H1 (cell line): Measurements from ENCODE around the gene CIC. TPM values are rescaled to one million over a fixed set of nuclear protein-coding genes. Genes with fewer than 3 reads are reported as not detected.

ENCODE experiments used
- CTCF ChIA-PET: fragments of 300-600 bp; sonication (Branson Sonifier 250); formaldehyde crosslinking; loops from one replicate; lab custom pipeline; 2021; ENCODE audit not compliant: partially characterized antibody; lab: Charles Lee
- POLR2A ChIA-PET: fragments of 300-600 bp; sonication (Branson Sonifier 250); formaldehyde crosslinking; loops from one replicate; lab custom pipeline; 2021; ENCODE audit warnings: inconsistent platforms; ENCODE audit not compliant: partially characterized antibody; lab: Charles Lee
- DNase-seq, 2 experiments: peaks; one replicate each; pipeline versions ENCODE4 v3.0.0 to v3.0.0-alpha.2; 2010 to 2022; ENCODE audit warnings: low spot score in 2 of 2, low read depth in 1 of 2, mixed read lengths in 1 of 2
- FAIRE-seq: peaks from 2 replicates; lab custom pipeline; 2011; peaks lifted over from hg19 to GRCh38; lab: Jason Lieb, UNC
- H2AFZ ChIP-seq: 2 replicates; pipeline ENCODE4 v1.8.1; 2012; ENCODE audit warnings: low read length, inconsistent platforms
- H2AK5ac ChIP-seq: 2 replicates; pipeline ENCODE4 v1.6.1; 2013; ENCODE audit warnings: low read depth, low read length
- H2BK120ac ChIP-seq: replicated peaks from 2 replicates; pipeline ENCODE3; 2013; ENCODE audit warnings: low read depth, low read length, inconsistent platforms
- H2BK12ac ChIP-seq: 2 replicates; pipeline ENCODE4 v1.6.1; 2013; ENCODE audit warnings: low read depth, low read length
- H2BK15ac ChIP-seq: 2 replicates; pipeline ENCODE4 v1.6.1; 2013; ENCODE audit warnings: low read length
- H2BK20ac ChIP-seq: 2 replicates; pipeline ENCODE4 v1.6.1; 2013; ENCODE audit warnings: low read length
- H2BK5ac ChIP-seq: 2 replicates; pipeline ENCODE4 v1.6.1; 2013; ENCODE audit warnings: low read depth, low read length
- H3K14ac ChIP-seq: 2 replicates; pipeline ENCODE4 v1.6.1; 2013; ENCODE audit warnings: inconsistent platforms; ENCODE audit not compliant: insufficient read length
- H3K18ac ChIP-seq: 2 replicates; pipeline ENCODE4 v1.6.1; 2013; ENCODE audit warnings: low read length; ENCODE audit errors: extremely low read depth
- H3K23ac ChIP-seq: 2 replicates; pipeline ENCODE4 v1.6.1; 2013; ENCODE audit warnings: inconsistent platforms; ENCODE audit not compliant: insufficient read length
- H3K23me2 ChIP-seq: 2 replicates; pipeline ENCODE4 v1.6.1; 2013; ENCODE audit warnings: low read depth, low read length
- H3K27ac ChIP-seq: 2 replicates; pipeline ENCODE4 v1.6.1; 2011; ENCODE audit warnings: low read depth, low read length, inconsistent platforms
- H3K27me3 ChIP-seq, 4 experiments: replicated peaks in 1 of 4; 1 replicate in 1 of 4; 2 replicates in 3 of 4; pipeline versions ENCODE4 v1.6.1 to v1.8.1; 2011 to 2013; ENCODE audit warnings: low read length in 3 of 4, mild to moderate bottlenecking in 3 of 4, inconsistent platforms in 2 of 4, mixed read lengths in 2 of 4, moderate library complexity in 1 of 4; ENCODE audit not compliant: control insufficient read depth in 3 of 4, insufficient read depth in 3 of 4; ENCODE audit errors: extremely low read depth in 1 of 4
- H3K36me3 ChIP-seq, 4 experiments: 2 replicates each; pipeline versions ENCODE4 v1.6.1 to v1.8.1; 2011 to 2013; ENCODE audit warnings: mild to moderate bottlenecking in 4 of 4, low read length in 3 of 4, moderate library complexity in 2 of 4, control low read depth in 1 of 4, inconsistent platforms in 1 of 4; ENCODE audit not compliant: insufficient read depth in 4 of 4, control insufficient read depth in 2 of 4
- H3K4ac ChIP-seq: replicated peaks from 2 replicates; pipeline ENCODE3; 2013; ENCODE audit warnings: low read length, low read depth, mixed read lengths, inconsistent platforms; ENCODE audit not compliant: insufficient read length
- H3K4me1 ChIP-seq, 4 experiments: replicated peaks in 1 of 4; 1 replicate in 1 of 4; 2 replicates in 3 of 4; pipeline versions ENCODE4 v1.6.1 to v1.8.1; 2011 to 2013; ENCODE audit warnings: low read length in 3 of 4, inconsistent platforms in 2 of 4, mixed read lengths in 1 of 4; ENCODE audit not compliant: insufficient read depth in 4 of 4, control insufficient read depth in 3 of 4
- H3K4me2 ChIP-seq, 2 experiments: 2 replicates each; pipeline versions ENCODE4 v1.6.1 to v1.8.1; 2011 to 2013; ENCODE audit warnings: low read depth in 2 of 2, low read length in 2 of 2, control low read depth in 1 of 2, inconsistent platforms in 1 of 2, mild to moderate bottlenecking in 1 of 2; ENCODE audit not compliant: insufficient read depth in 1 of 2
- H3K4me3 ChIP-seq, 4 experiments: fragments of 200-600, 300-600 bp in 1 of 4; sonication (generic), shearing (Covaris generic), sonication (Bioruptor Twin) in 1 of 4; 2 replicates each; pipeline versions ENCODE4 v1.5.1 to v1.8.1; 2011 to 2016; ENCODE audit warnings: low read length in 4 of 4, low read depth in 3 of 4, control low read depth in 2 of 4, inconsistent platforms in 2 of 4, mild to moderate bottlenecking in 2 of 4, mixed read lengths in 1 of 4, moderate library complexity in 1 of 4; ENCODE audit not compliant: insufficient read depth in 2 of 4; ENCODE audit errors: extremely low read depth in 1 of 4
- H3K56ac ChIP-seq: replicated peaks from 2 replicates; pipeline ENCODE3; 2013; ENCODE audit warnings: low read depth, mild to moderate bottlenecking, mixed read lengths, low read length, inconsistent platforms; ENCODE audit not compliant: insufficient read length
- H3K79me1 ChIP-seq: 2 replicates; pipeline ENCODE4 v1.6.1; 2013; ENCODE audit warnings: low read depth, low read length, control low read depth
- H3K79me2 ChIP-seq, 2 experiments: 2 replicates each; pipeline versions ENCODE4 v1.6.1 to v1.8.1; 2012 to 2013; ENCODE audit warnings: low read length in 2 of 2, mild to moderate bottlenecking in 2 of 2, inconsistent platforms in 1 of 2; ENCODE audit not compliant: insufficient read depth in 2 of 2, control insufficient read depth in 1 of 2
- H3K9ac ChIP-seq, 4 experiments: replicated peaks in 1 of 4; 1 replicate in 1 of 4; 2 replicates in 3 of 4; pipeline versions ENCODE4 v1.6.1 to v1.8.1; 2011 to 2013; ENCODE audit warnings: low read depth in 3 of 4, low read length in 3 of 4, control low read depth in 2 of 4, mild to moderate bottlenecking in 2 of 4, moderate library complexity in 2 of 4, inconsistent platforms in 1 of 4; ENCODE audit errors: extremely low read depth in 1 of 4
- H3K9me3 ChIP-seq, 2 experiments: 2 replicates each; pipeline versions ENCODE4 v1.6.1 to v1.8.1; 2012 to 2013; ENCODE audit warnings: mild to moderate bottlenecking in 2 of 2, moderate library complexity in 2 of 2, control low read depth in 1 of 2, inconsistent platforms in 1 of 2, low read depth in 1 of 2, low read length in 1 of 2, mixed read lengths in 1 of 2; ENCODE audit not compliant: insufficient read depth in 2 of 2
- H4K20me1 ChIP-seq, 2 experiments: replicated peaks in 1 of 2; 2 replicates each; pipeline versions ENCODE3 to v1.8.1; 2011 to 2013; ENCODE audit warnings: inconsistent platforms in 2 of 2, low read length in 2 of 2, mild to moderate bottlenecking in 1 of 2; ENCODE audit not compliant: insufficient read depth in 2 of 2, control insufficient read depth in 1 of 2
- H4K5ac ChIP-seq: 2 replicates; pipeline ENCODE4 v1.6.1; 2013; ENCODE audit warnings: low read length, low read depth, mixed read lengths, inconsistent platforms; ENCODE audit not compliant: insufficient read length
- H4K8ac ChIP-seq: 2 replicates; pipeline ENCODE4 v1.8.0; 2013; ENCODE audit warnings: mild to moderate bottlenecking, moderate library complexity, low read length, inconsistent platforms; ENCODE audit not compliant: insufficient read depth; ENCODE audit errors: extremely low read depth
- H4K91ac ChIP-seq: replicated peaks from 2 replicates; pipeline ENCODE3; 2013; ENCODE audit warnings: low read length, mixed read lengths, inconsistent platforms; ENCODE audit not compliant: insufficient read length
- CEBPB ChIP-seq: IDR thresholded peaks from 2 replicates; pipeline ENCODE4 v1.6.1; 2012; ENCODE audit warnings: low read depth, low read length
- FOSL1 ChIP-seq: IDR thresholded peaks from 2 replicates; pipeline ENCODE4 v1.6.1; 2011; ENCODE audit warnings: mild to moderate bottlenecking, low read depth, low read length, moderate library complexity; ENCODE audit not compliant: insufficient read depth
- JUN ChIP-seq: IDR thresholded peaks from 2 replicates; pipeline ENCODE4 v1.6.1; 2011; ENCODE audit warnings: low read depth, mild to moderate bottlenecking, improper control_type of control experiment, low read length
- RAD21 ChIP-seq, 2 experiments: IDR thresholded peaks in 1 of 2; conservative IDR thresholded peaks in 1 of 2; 2 replicates each; pipeline ENCODE4 v1.6.1; 2011; ENCODE audit warnings: low read depth in 2 of 2, low read length in 2 of 2, improper control_type of control experiment in 1 of 2, inconsistent platforms in 1 of 2, mild to moderate bottlenecking in 1 of 2, moderate library complexity in 1 of 2
- RFX5 ChIP-seq: IDR thresholded peaks from 2 replicates; pipeline ENCODE4 v1.6.1; 2011; ENCODE audit warnings: low read depth, low read length, improper control_type of control experiment, borderline replicate concordance
- TCF12 ChIP-seq: IDR thresholded peaks from 2 replicates; pipeline ENCODE4 v1.6.1; 2011; ENCODE audit warnings: low read depth, mild to moderate bottlenecking, low read length
- WGBS, 2 experiments: shearing (Covaris generic) in 1 of 2; methylation state at CpG; one replicate each; pipeline versions ENCODE4 v1.1.6 to v1.1.7; 2013 to 2015; ENCODE audit warnings: low lambda C conversion rate in 2 of 2, mixed read lengths in 2 of 2, inconsistent platforms in 1 of 2, low coverage in 1 of 2, missing lambda C conversion rate in 1 of 2; ENCODE audit not compliant: insufficient replicate concordance in 2 of 2, insufficient coverage in 1 of 2, insufficient read length in 1 of 2; ENCODE audit errors: extremely low coverage in 1 of 2, missing lambda C conversion rate in 1 of 2; 5-methylcytosine and 5-hydroxymethylcytosine counted together
- polyA plus RNA-seq, 7 experiments: library from polyadenylated mRNA; depleted of rRNA in 3 of 7; stranded (reverse) in 5 of 7; unstranded in 2 of 7; fragments of >200 nt in 5 of 7; fragments of 200-250 nt in 2 of 7; gene quantifications; 1 replicate in 5 of 7; 2 replicates in 1 of 7; 4 replicates in 1 of 7; pipeline versions ENCODE4 v1.2.1 to v1.2.3, GENCODE V29; 2011 to 2013; ENCODE audit warnings: missing spikeins in 2 of 7, mixed read lengths in 2 of 7
- total RNA-seq: library from RNA; stranded (reverse); fragmentation: NEBNext Ultra II Directional; extraction: Animal tissue kit (Norgen Biotek cat#: 25700); gene quantifications from 2 replicates; pipeline ENCODE4 v1.2.1, GENCODE V29; 2021
- TF ChIP-seq, protein P1 (sequence below), 3 experiments: IDR thresholded peaks; 1 replicate in 2 of 3; 2 replicates in 1 of 3; pipeline versions ENCODE4 v1.5.1 to v1.6.1; 2011; ENCODE audit warnings: low read length in 3 of 3, mild to moderate bottlenecking in 3 of 3, inconsistent platforms in 2 of 3, low read depth in 1 of 3, moderate library complexity in 1 of 3; ENCODE audit not compliant: insufficient read depth in 1 of 3; ENCODE audit errors: control extremely low read depth in 1 of 3

Gene CIC
- total and polyA plus RNA-seq, 2 of the 8 experiments (the other 6 are each of a cell fraction or from before 2014, with no cell fraction given): 13.2 to 43.6 TPM

GRCh38 chr19:42250183-42250665 lies 18.8 kb upstream of the CIC start:
- Histone ChIP-seq H3K23me2 (peaks cover 7% of the 10 kb centered on the region; the same call in 1 of the 2 replicates), H4K91ac (no peak overlapping the region), H3K56ac (no peak overlapping the region), H4K5ac (no peak overlapping the region), H3K4ac (no peak overlapping the region), H2BK120ac (no peak overlapping the region), H2BK20ac (no peak overlapping the region), H3K36me3 (peaks cover 0 to 20% (median 4%) of the 10 kb centered on the region in 4 experiments; a peak in 4 of 8 replicates), H3K23ac (no peak overlapping the region), H3K14ac (no peak overlapping the region), H3K79me2 (peaks cover 4 to 33% of the 10 kb centered on the region in 2 experiments; a peak in 3 of 4 replicates), H2BK12ac (no peak overlapping the region), H4K8ac (peak overlapping the region; percentile 15; the same call in 1 of the 2 replicates), H3K9ac (no peak overlapping the region), H3K79me1 (peaks cover 15% of the 10 kb centered on the region), H2BK5ac (0 out of 2 replicates have a peak overlapping the region, but pooled peaks have one; percentile 49), H4K20me1 (peaks cover 6 to 19% of the 10 kb centered on the region in 2 experiments), H3K18ac (no peak overlapping the region), H2AFZ (no peak overlapping the region), H2BK15ac (no peak overlapping the region), H3K4me2 (no peak overlapping the region), H3K27me3 (no peaks in the 10 kb centered on the region), H3K4me1 (peaks cover 11 to 30% (median 22%) of the 10 kb centered on the region in 4 experiments), H3K27ac (no peak overlapping the region), H3K4me3 (no peak overlapping the region), H2AK5ac (no peak overlapping the region; the same call in 1 of the 2 replicates), H3K9me3 (no peaks in the 10 kb centered on the region)
- ChIA-PET CTCF (interaction anchor here (0.6 to 11.8 kb wide), 11 partner anchors 9 to 697 kb away, joined by 3 to 260 read pairs (median 4); partner anchors contain the start of gene ERF), POLR2A (interaction anchor here (0.8 to 4.4 kb wide), 8 partner anchors 21 to 141 kb away, joined by 3 to 15 read pairs (median 4); partner anchors contain the start of genes PAFAH1B3, PRR19 and ZNF526)
- 89% methylated on average over 15 of the region's 15 CpGs; no CpG with 5 or more reads in 1 of the 2 experiments for WGBS, 2 experiments
- TF ChIP-seq FOSL1: no peak
- TF ChIP-seq RAD21 (IDR thresholded peaks at IDR 0.05 in 1 of 2, conservative IDR thresholded peaks at IDR 0.05 in 1 of 2; ENCODE audit: low read depth in 2 of 2, low read length in 2 of 2): no peak
- TF ChIP-seq TCF12: no peak
- TF ChIP-seq JUN: no peak
- TF ChIP-seq, protein P1, sequence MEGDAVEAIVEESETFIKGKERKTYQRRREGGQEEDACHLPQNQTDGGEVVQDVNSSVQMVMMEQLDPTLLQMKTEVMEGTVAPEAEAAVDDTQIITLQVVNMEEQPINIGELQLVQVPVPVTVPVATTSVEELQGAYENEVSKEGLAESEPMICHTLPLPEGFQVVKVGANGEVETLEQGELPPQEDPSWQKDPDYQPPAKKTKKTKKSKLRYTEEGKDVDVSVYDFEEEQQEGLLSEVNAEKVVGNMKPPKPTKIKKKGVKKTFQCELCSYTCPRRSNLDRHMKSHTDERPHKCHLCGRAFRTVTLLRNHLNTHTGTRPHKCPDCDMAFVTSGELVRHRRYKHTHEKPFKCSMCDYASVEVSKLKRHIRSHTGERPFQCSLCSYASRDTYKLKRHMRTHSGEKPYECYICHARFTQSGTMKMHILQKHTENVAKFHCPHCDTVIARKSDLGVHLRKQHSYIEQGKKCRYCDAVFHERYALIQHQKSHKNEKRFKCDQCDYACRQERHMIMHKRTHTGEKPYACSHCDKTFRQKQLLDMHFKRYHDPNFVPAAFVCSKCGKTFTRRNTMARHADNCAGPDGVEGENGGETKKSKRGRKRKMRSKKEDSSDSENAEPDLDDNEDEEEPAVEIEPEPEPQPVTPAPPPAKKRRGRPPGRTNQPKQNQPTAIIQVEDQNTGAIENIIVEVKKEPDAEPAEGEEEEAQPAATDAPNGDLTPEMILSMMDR (IDR thresholded peaks at IDR 0.05; ENCODE audit: control extremely low read depth in 1 of 3, insufficient read depth in 1 of 3, low read depth in 1 of 3, low read length in 3 of 3): no peak
- TF ChIP-seq CEBPB: no peak
- TF ChIP-seq RFX5: no peak
- no peak for FAIRE-seq
- DNase-seq: no peak
